Epithelial cell of proximal tubule (primary cell): ENCODE measurements around the gene CENPT. TPM values are rescaled to one million over a fixed set of nuclear protein-coding genes. Genes with fewer than 3 reads are reported as not detected.

ENCODE experiments used
- DNase-seq: peaks from one replicate; pipeline ENCODE4 v3.0.0-alpha.2; 2011; ENCODE audit warnings: low read depth
- H3K4me3 ChIP-seq: 2 replicates; pipeline ENCODE4 v1.5.1; 2011; ENCODE audit warnings: low read depth, mild to moderate bottlenecking, low read length
- CTCF ChIP-seq: conservative IDR thresholded peaks from 2 replicates; pipeline ENCODE4 v1.5.1; 2012; ENCODE audit warnings: low read depth, mild to moderate bottlenecking, low read length
- total RNA-seq: library from RNA; depleted of rRNA; stranded (reverse); fragments of >200 nt; gene quantifications from 2 replicates; pipeline ENCODE4 v1.2.3, GENCODE V29; 2015

The CENPT gene
- total RNA-seq, 1 donor from 2014 or later, result 36.3 TPM

DNA sequence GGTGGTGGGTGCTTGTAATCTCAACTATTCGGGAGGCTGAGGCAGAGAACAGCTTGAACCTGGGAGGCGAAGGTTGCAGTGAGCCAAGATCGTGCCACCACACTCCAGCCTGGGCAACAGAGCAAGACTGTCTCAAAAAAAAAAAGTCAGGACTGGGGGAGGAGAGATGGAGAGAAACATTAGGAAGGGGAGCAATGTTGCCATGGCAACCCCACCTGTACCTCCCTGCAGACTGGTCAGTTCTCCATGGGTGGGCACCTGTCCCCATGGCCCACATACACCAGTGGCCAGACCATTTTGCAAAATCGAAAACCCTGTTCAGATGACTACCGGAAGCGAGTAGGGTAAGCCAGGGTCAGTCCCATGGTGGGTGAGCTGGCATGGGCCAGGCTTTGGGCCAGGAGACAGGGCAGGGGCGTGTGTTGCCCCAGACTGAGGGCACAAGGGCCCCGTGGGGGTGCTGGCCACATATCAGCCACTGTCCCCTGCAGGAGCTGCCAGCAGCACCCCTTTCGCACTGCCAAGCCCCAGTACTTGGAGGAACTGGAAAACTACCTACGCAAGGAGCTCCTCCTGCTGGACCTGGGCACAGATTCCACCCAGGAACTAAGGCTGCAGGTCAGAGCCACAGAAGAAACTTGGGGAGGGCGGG lies 26.8 kb downstream of the CENPT start:
- DNase-seq, result no peak
- no peak overlapping the region for H3K4me3 ChIP-seq
- TF ChIP-seq CTCF, result no peak

- TF ChIP-seq CTCF, result no peak
- DNase-seq, result no peak
These were observed 32.9 kb downstream of the CENPT start for GRCh38 chr16:67814567-67814966.

DNA sequence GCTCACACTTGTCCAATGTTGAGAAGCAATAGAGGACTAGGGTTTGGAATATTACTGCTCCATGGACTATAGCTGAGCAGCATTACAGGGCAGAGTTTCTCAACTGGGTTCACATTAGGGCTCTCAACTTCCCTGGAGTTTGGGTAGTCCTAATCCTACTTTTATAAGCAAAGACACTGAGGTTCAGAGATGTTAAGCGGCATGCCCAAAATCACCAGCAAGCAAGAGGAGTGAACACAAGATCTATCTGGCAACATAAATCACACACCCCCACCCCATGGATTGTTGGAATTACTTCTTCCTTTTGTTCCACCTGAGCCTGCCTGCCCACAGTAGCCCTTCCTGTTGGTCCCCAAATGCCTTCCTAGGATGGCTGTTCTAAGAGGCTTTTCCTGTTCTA lies 35.6 kb downstream of the CENPT start:
- no peak for TF ChIP-seq CTCF
- no peak overlapping the region for H3K4me3 ChIP-seq
- DNase-seq, result no peak

More at GRCh38 chr16:67814567-67814966, 32.9 kb downstream of the CENPT start:
- H3K4me3 ChIP-seq, result no peak overlapping the region

DNA sequence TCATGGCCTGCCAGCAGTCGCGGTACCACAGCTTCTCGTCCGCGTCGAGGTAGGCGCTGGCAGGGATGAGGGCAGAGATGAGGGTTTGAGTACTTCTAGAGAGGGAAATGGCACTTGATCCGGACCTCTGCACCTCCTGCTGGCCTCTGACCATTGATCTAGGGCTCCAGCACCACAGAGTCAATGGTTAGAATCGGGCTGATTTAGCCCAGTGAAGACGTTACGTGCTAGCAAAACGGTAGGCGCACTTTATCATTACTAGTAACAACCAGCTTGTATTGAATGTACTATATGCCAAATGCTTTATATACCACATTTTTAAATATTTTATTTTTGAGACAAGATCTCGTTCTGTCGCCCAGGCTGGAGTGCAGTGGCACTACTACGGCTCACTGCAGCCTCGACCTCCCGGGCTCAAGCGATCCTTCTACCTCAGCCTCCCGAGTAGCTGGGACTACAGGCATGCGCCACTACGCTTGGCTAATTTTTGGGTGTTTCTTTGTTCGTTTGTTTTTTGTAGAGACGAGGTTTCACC lies 40.3 kb downstream of the CENPT start:
- DNase-seq, result no peak
- peak; percentile 39 for TF ChIP-seq CTCF
- peak overlapping the region; percentile 99 for H3K4me3 ChIP-seq

DNA sequence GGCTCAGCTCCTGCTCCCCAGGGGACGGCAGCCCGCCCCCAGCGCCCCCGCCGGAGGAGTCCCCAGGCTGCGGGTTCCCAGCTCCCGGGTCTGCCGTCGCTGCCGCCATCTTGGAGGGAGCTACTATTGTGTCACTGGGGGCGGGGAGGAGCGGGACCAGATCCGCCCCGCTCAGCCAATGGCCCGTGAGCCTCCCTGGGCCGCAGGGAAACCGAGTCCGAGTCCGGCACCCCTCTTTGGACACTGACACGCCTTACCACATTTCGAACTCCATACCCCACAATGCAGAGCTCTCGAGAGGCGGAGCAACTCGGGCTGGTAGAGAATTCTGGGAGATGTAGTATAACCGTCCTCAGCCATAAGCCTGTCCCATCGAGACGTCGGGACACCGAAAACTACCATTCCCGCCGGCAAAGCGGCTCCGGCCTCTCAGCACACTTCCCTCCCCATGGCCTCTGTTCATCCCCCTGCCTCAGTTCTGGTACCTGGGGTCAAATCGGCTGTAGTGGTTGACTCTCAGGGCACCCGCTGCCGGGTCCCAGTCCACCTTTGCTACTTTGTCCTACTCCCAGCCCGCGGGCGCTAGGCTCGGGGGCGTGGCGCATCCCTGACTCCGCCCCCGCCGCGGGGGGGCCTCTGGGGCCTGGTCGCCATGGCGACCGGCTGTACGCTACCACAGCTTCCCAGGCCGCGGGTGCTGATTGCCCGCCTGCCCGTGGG lies 40.9 kb downstream of the CENPT start, which contains the start of the genes RANBP10 and TSNAXIP1:
Gene RANBP10, minus strand, starts transcription at position 133 of the 720 bp plus-strand sequence. Its CDS starts 24 bp downstream, at position 109.
Gene TSNAXIP1, plus strand, starts transcription at position 462 of the 720 bp plus-strand sequence. CDS start 261 bp downstream, outside the sequence.
- no peak for TF ChIP-seq CTCF
- peak within 1 kb of the TSS; percentile 99 for H3K4me3 ChIP-seq
- peak; percentile 96 for DNase-seq

DNA sequence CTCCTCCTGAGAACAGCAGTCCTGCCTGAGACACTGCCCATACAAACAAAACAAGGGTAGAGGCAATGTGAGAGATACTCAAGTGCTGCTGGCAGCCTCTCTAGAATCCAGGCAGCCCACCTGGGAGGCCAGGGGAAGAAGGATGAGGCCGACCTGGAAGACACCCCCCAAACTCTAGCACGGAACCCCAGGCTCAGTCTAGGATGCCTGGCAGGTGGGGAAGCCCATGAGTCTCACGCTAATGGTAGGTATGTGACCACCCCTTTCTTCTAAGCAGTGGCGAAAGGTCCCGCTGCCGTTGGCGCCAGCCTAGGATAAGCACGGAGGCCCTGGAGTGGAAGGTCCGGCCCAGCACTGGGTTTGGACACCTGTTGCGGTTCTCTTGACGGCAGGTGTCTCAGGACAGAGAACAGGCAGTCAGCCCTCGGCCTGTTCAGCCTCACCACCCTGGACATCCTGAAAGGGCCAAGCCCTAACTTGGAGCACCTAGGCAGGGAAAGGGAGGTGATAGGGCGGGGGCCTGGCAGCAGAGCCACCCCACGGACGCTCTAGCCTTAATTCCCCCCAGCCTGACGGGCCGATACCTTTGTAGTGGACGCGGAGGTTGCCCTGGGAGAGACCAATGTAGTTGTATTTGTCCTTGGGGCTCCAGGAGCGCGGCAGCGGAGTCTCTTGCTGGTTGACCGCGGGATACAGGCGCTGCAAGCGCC lies 41.6 kb downstream of the CENPT start:
- TF ChIP-seq CTCF, result no peak
- peak overlapping the region; percentile 99 for H3K4me3 ChIP-seq
- DNase-seq, result no peak
